Measurements from ENCODE around the gene RCAN1. TPM values are rescaled to one million over a fixed set of nuclear protein-coding genes. Genes with fewer than 3 reads are reported as not detected.
"Not testable (repeated sequence)": the region's sequence is repeated elsewhere in the genome, so short reads cannot be mapped to it uniquely, and the experiment has no call there.

The RCAN1 gene
- total RNA-seq, 2 experiments from 2014 or later, result 6.8 to 8.9 TPM

- POLR2A ChIA-PET, result no interaction called here
- Histone ChIP-seq H3K4me1 (ENCODE audit: insufficient read depth, low read length, poor library complexity, severe bottlenecking) (no peaks in the 10 kb centered on the region), H3K4me3 (ENCODE audit: low read depth, low read length, poor library complexity, severe bottlenecking) (no peak overlapping the region), H3K27ac (ENCODE audit: low read depth, low read length, poor library complexity, severe bottlenecking) (no peak overlapping the region), H2AFZ (ENCODE audit: low read length) (no peak overlapping the region), H4K20me1 (ENCODE audit: insufficient read depth, low read length) (no peaks in the 10 kb centered on the region), H3K9me3 (ENCODE audit: low read length) (no peaks in the 10 kb centered on the region), H3K4me2 (ENCODE audit: low read length) (no peak overlapping the region), H3K36me3 (ENCODE audit: insufficient read depth, low read length) (no peaks in the 10 kb centered on the region), H3K9me2 (ENCODE audit: insufficient read depth, low read length) (no peaks in the 10 kb centered on the region), H3K79me2 (ENCODE audit: insufficient read depth, low read depth, low read length) (no peaks in the 10 kb centered on the region)
- CTCF ChIA-PET (ENCODE audit: unreplicated experiment), result no interaction called here
- BruUV-seq (replicated peaks), result no TSS peak
- no peak for TF ChIP-seq EZH2phosphoT487 (IDR thresholded peaks at IDR 0.05; ENCODE audit: borderline replicate concordance, low read depth, low read length)
- no peak for TF ChIP-seq CTCF (conservative IDR thresholded peaks at IDR 0.05; ENCODE audit: low read length)
- no peak for DNase-seq (ENCODE audit: low spot score)
- intact Hi-C loops (cut with micrococcal nuclease; ENCODE audit: unreplicated experiment), result no loop called here
Observed at GRCh38 chr21:34499116-34499515, 115.8 kb downstream of the RCAN1 start.

DNA sequence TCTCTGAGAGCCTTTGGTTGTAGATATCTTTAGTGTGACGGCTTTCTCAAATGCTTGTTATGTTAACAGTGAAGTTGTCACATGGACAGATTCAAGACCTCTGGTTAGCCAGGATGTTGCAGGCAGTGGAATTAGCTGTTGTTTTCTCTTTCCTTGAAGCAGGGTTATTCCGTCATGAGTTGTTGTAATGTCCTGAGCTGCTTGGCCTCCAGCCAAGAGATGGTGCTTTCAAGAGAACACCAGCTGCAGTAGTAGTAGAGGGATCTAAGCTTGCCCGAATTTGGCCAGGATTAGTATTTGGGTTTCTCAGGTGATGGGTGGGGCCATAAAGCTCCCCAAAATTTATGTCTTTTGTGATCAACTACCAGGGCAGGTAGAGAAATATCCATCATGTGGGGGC, 116.3 kb downstream of the RCAN1 start:
- intact Hi-C loops (cut with micrococcal nuclease; ENCODE audit: unreplicated experiment), result no loop called here
- DNase-seq (ENCODE audit: low spot score), result no peak
- Histone ChIP-seq H3K4me3 (ENCODE audit: low read depth, low read length, poor library complexity, severe bottlenecking) (no peak overlapping the region), H4K20me1 (ENCODE audit: insufficient read depth, low read length) (no peaks in the 10 kb centered on the region), H2AFZ (ENCODE audit: low read length) (no peak overlapping the region), H3K27ac (ENCODE audit: low read depth, low read length, poor library complexity, severe bottlenecking) (no peak overlapping the region), H3K9me3 (ENCODE audit: low read length) (no peaks in the 10 kb centered on the region), H3K36me3 (ENCODE audit: insufficient read depth, low read length) (no peaks in the 10 kb centered on the region), H3K79me2 (ENCODE audit: insufficient read depth, low read depth, low read length) (no peaks in the 10 kb centered on the region), H3K4me1 (ENCODE audit: insufficient read depth, low read length, poor library complexity, severe bottlenecking) (no peaks in the 10 kb centered on the region), H3K9me2 (ENCODE audit: insufficient read depth, low read length) (no peaks in the 10 kb centered on the region), H3K4me2 (ENCODE audit: low read length) (no peak overlapping the region)
- ChIA-PET POLR2A (no interaction called here), CTCF (ENCODE audit: unreplicated experiment) (no interaction called here)
- TF ChIP-seq CTCF (conservative IDR thresholded peaks at IDR 0.05; ENCODE audit: low read length), result no peak
- no peak for TF ChIP-seq EZH2phosphoT487 (IDR thresholded peaks at IDR 0.05; ENCODE audit: borderline replicate concordance, low read depth, low read length)
- no TSS peak for BruUV-seq (replicated peaks)

- H3K36me3 ChIP-seq (ENCODE audit: insufficient read depth, low read length); H3K4me1 ChIP-seq (ENCODE audit: insufficient read depth, low read length, poor library complexity, severe bottlenecking); POLR2A ChIA-PET; H2AFZ ChIP-seq (ENCODE audit: low read length); H3K4me3 ChIP-seq (ENCODE audit: low read depth, low read length, poor library complexity, severe bottlenecking); intact Hi-C loops (cut with micrococcal nuclease; ENCODE audit: unreplicated experiment); H3K9me3 ChIP-seq (ENCODE audit: low read length); H3K79me2 ChIP-seq (ENCODE audit: insufficient read depth, low read depth, low read length); H3K9me2 ChIP-seq (ENCODE audit: insufficient read depth, low read length); H4K20me1 ChIP-seq (ENCODE audit: insufficient read depth, low read length); CTCF ChIA-PET (ENCODE audit: unreplicated experiment); H3K27ac ChIP-seq (ENCODE audit: low read depth, low read length, poor library complexity, severe bottlenecking); BruUV-seq (replicated peaks); DNase-seq (ENCODE audit: low spot score); H3K4me2 ChIP-seq (ENCODE audit: low read length): not testable (repeated sequence)
Observed at GRCh38 chr21:34483854-34484253, 131.1 kb downstream of the RCAN1 start.

GRCh38 chr21:34483435-34483834, 131.5 kb downstream of the RCAN1 start:
- H3K36me3 ChIP-seq (ENCODE audit: insufficient read depth, low read length); BruUV-seq (replicated peaks); H3K4me1 ChIP-seq (ENCODE audit: insufficient read depth, low read length, poor library complexity, severe bottlenecking); H3K9me2 ChIP-seq (ENCODE audit: insufficient read depth, low read length); H2AFZ ChIP-seq (ENCODE audit: low read length); CTCF ChIA-PET (ENCODE audit: unreplicated experiment); H3K4me2 ChIP-seq (ENCODE audit: low read length); H3K4me3 ChIP-seq (ENCODE audit: low read depth, low read length, poor library complexity, severe bottlenecking); H3K79me2 ChIP-seq (ENCODE audit: insufficient read depth, low read depth, low read length); DNase-seq (ENCODE audit: low spot score); intact Hi-C loops (cut with micrococcal nuclease; ENCODE audit: unreplicated experiment); H4K20me1 ChIP-seq (ENCODE audit: insufficient read depth, low read length); H3K9me3 ChIP-seq (ENCODE audit: low read length); H3K27ac ChIP-seq (ENCODE audit: low read depth, low read length, poor library complexity, severe bottlenecking); POLR2A ChIA-PET: not testable (repeated sequence)

- POLR2A ChIA-PET; H4K20me1 ChIP-seq (ENCODE audit: insufficient read depth, low read length); intact Hi-C loops (cut with micrococcal nuclease; ENCODE audit: unreplicated experiment); DNase-seq (ENCODE audit: low spot score); H3K36me3 ChIP-seq (ENCODE audit: insufficient read depth, low read length); BruUV-seq (replicated peaks); H3K4me1 ChIP-seq (ENCODE audit: insufficient read depth, low read length, poor library complexity, severe bottlenecking); H3K4me3 ChIP-seq (ENCODE audit: low read depth, low read length, poor library complexity, severe bottlenecking); H3K9me3 ChIP-seq (ENCODE audit: low read length); H3K9me2 ChIP-seq (ENCODE audit: insufficient read depth, low read length); H3K4me2 ChIP-seq (ENCODE audit: low read length); CTCF ChIA-PET (ENCODE audit: unreplicated experiment); H3K79me2 ChIP-seq (ENCODE audit: insufficient read depth, low read depth, low read length); H2AFZ ChIP-seq (ENCODE audit: low read length); H3K27ac ChIP-seq (ENCODE audit: low read depth, low read length, poor library complexity, severe bottlenecking): not testable (repeated sequence)
Observed at GRCh38 chr21:34467333-34467732, 147.6 kb downstream of the RCAN1 start.

All from OCI-LY7 (cell line).